NK-92 (cell line): ENCODE results near the gene PRLHR.

Source experiments
- DNase-seq: peaks from one replicate; lab custom pipeline; 2025; ENCODE audit not compliant: unreplicated experiment; lab: John Stamatoyannopoulos, UW

PRLHR gene

GRCh38 chr10:118587881-118588651 is 7.4 kb downstream of the PRLHR start:
- DNase-seq, result no peak

GRCh38 chr10:118586911-118587310 is 8.5 kb downstream of the PRLHR start:
- DNase-seq, result no peak

GRCh38 chr10:118585794-118586193 is 9.7 kb downstream of the PRLHR start:
- DNase-seq, result no peak

- DNase-seq, result no peak
Observed at GRCh38 chr10:118585234-118585633, 10.2 kb downstream of the PRLHR start.

GRCh38 chr10:118584181-118584954 is 11.1 kb downstream of the PRLHR start:
- no peak for DNase-seq

GRCh38 chr10:118583611-118584010 is 11.8 kb downstream of the PRLHR start:
- DNase-seq, result no peak

GRCh38 chr10:118582511-118582910 is 12.9 kb downstream of the PRLHR start:
- DNase-seq, result no peak

- no peak for DNase-seq
Observed at GRCh38 chr10:118581340-118581739, 14.1 kb downstream of the PRLHR start.

- no peak for DNase-seq
Observed at GRCh38 chr10:118580702-118581101, 14.7 kb downstream of the PRLHR start.

- no peak for DNase-seq
Observed at GRCh38 chr10:118573512-118573911, 21.9 kb downstream of the PRLHR start.

GRCh38 chr10:118572256-118573041 is 23.0 kb downstream of the PRLHR start:
- no peak for DNase-seq

GRCh38 chr10:118571123-118571522 is 24.3 kb downstream of the PRLHR start:
- DNase-seq, result no peak

GRCh38 chr10:118570591-118570990 is 24.9 kb downstream of the PRLHR start:
- DNase-seq, result no peak

- no peak for DNase-seq
Observed at GRCh38 chr10:118569882-118570252, 25.6 kb downstream of the PRLHR start.

- DNase-seq, result no peak
Observed at GRCh38 chr10:118569241-118569881, 26.1 kb downstream of the PRLHR start.

- no peak for DNase-seq
Observed at GRCh38 chr10:118568327-118568848, 27.1 kb downstream of the PRLHR start.

GRCh38 chr10:118567701-118568248 is 27.7 kb downstream of the PRLHR start:
- no peak for DNase-seq

GRCh38 chr10:118566911-118567310 is 28.5 kb downstream of the PRLHR start:
- DNase-seq, result no peak

GRCh38 chr10:118565301-118566075 is 30.0 kb downstream of the PRLHR start:
- DNase-seq, result no peak

- no peak for DNase-seq
Observed at GRCh38 chr10:118564652-118565051, 30.8 kb downstream of the PRLHR start.
